Measurements from ENCODE around the gene TMEM117.
"Not testable (repeated sequence)": the region's sequence is repeated elsewhere in the genome, so short reads cannot be mapped to it uniquely, and the experiment has no call there.

Gene TMEM117

DNA sequence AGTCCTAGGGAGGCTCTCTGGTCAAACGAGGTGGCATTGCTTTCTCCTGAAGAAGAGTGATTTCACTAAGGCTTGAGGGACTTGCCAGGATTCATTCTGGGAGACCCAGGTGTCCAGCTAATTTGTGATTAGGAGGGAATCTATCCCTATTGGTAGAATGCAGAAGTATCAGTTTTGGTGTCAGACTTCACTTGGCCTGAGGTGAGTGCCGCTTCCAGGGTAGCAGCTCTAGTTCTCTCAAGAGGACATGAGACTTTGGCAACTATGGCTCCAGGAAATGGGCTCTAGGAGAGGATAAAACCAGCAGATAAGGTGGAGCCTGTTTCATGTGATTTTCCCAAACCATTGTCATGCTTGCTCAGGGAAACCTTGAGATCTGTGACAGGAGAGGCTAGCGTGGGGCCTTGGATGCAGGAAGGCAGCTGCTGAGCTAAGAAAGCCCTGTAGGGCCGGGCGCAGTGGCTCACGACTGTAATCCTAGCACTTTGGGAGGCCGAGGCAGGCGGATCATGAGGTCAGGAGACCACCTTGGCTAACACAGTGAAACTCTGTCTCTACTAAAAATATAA is 11.6 kb upstream of the TMEM117 start:
- Mint-ChIP-seq H3K4me1 (ENCODE audit: low read depth) (no peaks in the 10 kb centered on the region), H3K9me3 (no peaks in the 10 kb centered on the region), H3K27me3 (ENCODE audit: low read depth) (peaks cover 16% of the 10 kb centered on the region), H3K36me3 (ENCODE audit: low read depth) (no peaks in the 10 kb centered on the region), H3K4me3 (no peak overlapping the region), H3K27ac (no peak overlapping the region)

DNA sequence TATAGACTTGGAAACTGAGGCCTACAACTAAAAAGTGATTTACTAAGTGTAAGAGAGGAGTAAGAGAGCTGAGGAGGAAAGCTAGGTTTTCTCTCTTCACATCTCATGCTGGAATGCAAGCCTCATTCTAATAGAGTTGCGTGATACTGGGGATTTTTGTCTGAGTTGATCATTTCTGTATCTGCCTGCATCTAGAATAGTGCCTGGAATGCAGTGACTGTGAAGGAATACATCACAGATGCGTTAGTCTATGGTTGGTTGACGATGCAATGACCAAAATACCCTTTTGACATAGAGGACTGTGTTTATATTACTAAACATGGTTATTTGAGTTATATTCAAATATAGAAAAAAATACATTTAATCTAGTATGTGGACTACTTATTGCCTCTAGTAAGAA is 9.2 kb upstream of the TMEM117 start:
- Mint-ChIP-seq H3K4me3 (no peak overlapping the region), H3K4me1 (ENCODE audit: low read depth) (peaks cover 1% of the 10 kb centered on the region), H3K9me3 (no peaks in the 10 kb centered on the region), H3K36me3 (ENCODE audit: low read depth) (no peaks in the 10 kb centered on the region), H3K27me3 (ENCODE audit: low read depth) (peaks cover 24% of the 10 kb centered on the region), H3K27ac (no peak overlapping the region)

DNA sequence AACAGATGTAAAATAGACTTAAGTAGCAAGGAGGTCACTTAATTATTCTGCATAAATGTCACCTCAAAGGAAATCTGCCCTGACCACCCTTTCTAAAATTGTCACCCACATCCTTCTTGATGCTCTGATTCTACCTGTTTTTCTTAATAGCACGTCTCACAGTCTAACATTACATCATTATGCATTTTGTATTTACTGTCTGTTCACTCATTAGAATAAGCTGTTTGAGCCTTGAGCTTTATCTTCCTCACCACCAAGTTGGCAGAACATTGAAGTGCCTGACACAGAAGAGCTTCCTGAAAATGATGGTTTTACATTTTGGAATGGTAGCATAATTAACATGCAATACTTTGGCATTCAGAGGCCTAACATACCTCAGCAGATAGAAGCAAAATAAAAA is 8.8 kb upstream of the TMEM117 start:
- no peak overlapping the region for H3K27ac Mint-ChIP-seq
- peaks cover 28% of the 10 kb centered on the region for H3K27me3 Mint-ChIP-seq (ENCODE audit: low read depth)
- H3K4me1 Mint-ChIP-seq (ENCODE audit: low read depth), result peaks cover 5% of the 10 kb centered on the region
- H3K4me3 Mint-ChIP-seq, result no peak overlapping the region
- no peaks in the 10 kb centered on the region for H3K9me3 Mint-ChIP-seq
- no peaks in the 10 kb centered on the region for H3K36me3 Mint-ChIP-seq (ENCODE audit: low read depth)

DNA sequence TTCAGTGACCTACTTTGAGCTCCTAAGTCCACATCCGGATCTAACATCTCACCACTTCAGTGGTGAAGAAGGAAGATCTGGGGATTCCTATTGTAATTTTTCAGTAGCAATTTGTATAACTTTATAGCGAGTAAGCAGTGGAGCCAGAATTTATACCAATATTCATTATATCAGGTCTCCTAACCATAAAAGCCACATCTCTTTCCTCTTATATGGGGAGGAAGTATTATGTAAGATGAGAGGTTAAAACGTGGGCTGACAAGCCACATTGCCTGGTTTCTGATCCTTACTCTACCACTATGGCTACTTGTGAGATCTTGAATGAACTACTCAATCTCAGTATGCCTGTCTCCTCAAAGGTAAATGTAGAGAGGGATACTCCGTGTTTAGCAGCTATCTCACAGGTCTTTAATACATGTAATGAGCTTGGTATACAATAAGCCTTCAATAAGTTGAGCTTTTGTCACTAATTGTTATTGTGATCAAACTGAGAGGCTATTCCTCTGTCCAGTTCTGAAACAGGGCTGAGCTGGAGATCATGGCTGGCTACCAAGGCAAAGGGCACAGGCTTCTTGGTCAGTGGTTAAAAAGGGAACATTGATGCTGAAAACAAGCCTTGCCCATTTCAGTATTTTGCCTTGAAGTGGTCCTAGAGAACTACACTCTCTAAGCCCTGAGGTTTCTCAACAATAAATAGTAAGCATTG is 3.3 kb upstream of the TMEM117 start:
- no peak overlapping the region for H3K4me3 Mint-ChIP-seq

DNA sequence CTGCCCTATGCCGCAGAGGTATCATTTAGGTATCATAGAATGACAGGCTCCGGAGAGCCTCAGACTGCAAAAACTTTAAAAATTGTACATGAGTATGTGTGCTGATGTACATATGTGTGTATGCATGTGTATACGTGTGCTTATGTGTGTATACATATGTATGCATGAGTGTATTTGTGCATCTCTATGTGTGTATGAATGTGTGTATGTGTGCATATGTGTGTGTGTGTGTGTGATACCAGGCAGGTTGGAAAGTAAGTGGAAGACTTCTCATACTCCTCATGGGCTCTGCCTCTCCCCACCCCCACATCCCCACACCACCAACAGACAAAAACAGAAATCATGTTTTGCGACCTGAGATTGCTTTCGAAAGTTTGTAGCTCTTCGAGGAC is 621 bp upstream of the TMEM117 start:
- H3K4me1 Mint-ChIP-seq (ENCODE audit: low read depth), result peaks cover 25% of the 10 kb centered on the region

More for the DNA sequence above, 3.3 kb upstream of the TMEM117 start:
- no peak overlapping the region for H3K27ac Mint-ChIP-seq
- H3K27me3 Mint-ChIP-seq (ENCODE audit: low read depth), result peaks cover 50% of the 10 kb centered on the region
- H3K36me3 Mint-ChIP-seq (ENCODE audit: low read depth), result peaks cover 2% of the 10 kb centered on the region
- peaks cover 25% of the 10 kb centered on the region for H3K4me1 Mint-ChIP-seq (ENCODE audit: low read depth)
- no peaks in the 10 kb centered on the region for H3K9me3 Mint-ChIP-seq

DNA sequence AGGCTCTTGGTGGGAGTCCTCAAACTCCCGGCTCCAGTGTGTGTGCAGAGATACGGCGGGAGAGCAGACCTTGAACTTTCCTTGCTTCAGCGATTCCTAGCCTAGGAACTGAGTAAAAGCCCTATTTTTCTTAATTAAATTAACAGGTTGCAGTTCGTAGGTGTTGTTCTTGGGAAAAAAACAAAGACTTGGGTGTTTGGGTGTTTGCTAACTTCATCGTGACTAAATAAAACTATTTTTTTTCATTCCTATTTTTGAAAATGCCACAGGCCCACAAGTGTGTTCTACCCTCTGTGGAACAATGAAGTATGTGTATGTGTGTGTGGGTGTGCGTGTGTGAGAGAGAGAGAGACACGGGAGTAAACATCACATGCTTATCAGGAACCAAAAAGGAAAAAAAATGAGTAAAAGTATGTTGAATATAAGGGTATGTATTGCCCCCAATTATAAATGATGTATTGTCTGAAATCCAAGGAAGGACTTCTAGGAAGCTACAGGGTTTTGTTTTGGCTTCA is 651 bp downstream of the TMEM117 start:
- Mint-ChIP-seq H3K4me3 (peak overlapping the region; percentile 22), H3K27ac (peak overlapping the region; percentile 2), H3K9me3 (no peaks in the 10 kb centered on the region), H3K36me3 (ENCODE audit: low read depth) (peaks cover 2% of the 10 kb centered on the region), H3K4me1 (ENCODE audit: low read depth) (peaks cover 25% of the 10 kb centered on the region), H3K27me3 (ENCODE audit: low read depth) (peaks cover 44% of the 10 kb centered on the region)

More for the DNA sequence above, 621 bp upstream of the TMEM117 start:
- H3K27me3 Mint-ChIP-seq (ENCODE audit: low read depth), result peaks cover 45% of the 10 kb centered on the region
- peaks cover 2% of the 10 kb centered on the region for H3K36me3 Mint-ChIP-seq (ENCODE audit: low read depth)
- no peaks in the 10 kb centered on the region for H3K9me3 Mint-ChIP-seq
- H3K4me3 Mint-ChIP-seq, result peak overlapping the region; percentile 87
- peak overlapping the region; percentile 75 for H3K27ac Mint-ChIP-seq

DNA sequence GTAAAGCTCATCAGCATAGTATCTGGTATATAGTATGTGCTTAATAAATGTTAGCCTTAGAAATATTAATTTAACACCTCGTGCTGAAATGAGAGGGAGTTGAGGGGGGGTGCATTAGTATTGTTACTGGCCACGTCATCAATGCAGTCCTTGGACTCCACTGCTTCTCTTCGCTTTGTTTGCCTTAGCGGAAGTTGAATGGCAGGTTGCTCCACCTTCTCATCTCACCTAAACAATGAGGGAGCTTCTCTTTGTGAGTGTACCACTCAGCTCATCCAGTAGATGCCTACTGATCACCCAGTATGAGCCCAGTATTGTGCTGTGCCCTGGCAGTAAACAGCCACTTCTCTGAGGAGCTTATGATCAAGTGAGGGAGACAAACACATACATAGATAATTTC is 4.5 kb downstream of the TMEM117 start:
- no peak overlapping the region for H3K27ac Mint-ChIP-seq
- peaks cover 25% of the 10 kb centered on the region for H3K27me3 Mint-ChIP-seq (ENCODE audit: low read depth)

DNA sequence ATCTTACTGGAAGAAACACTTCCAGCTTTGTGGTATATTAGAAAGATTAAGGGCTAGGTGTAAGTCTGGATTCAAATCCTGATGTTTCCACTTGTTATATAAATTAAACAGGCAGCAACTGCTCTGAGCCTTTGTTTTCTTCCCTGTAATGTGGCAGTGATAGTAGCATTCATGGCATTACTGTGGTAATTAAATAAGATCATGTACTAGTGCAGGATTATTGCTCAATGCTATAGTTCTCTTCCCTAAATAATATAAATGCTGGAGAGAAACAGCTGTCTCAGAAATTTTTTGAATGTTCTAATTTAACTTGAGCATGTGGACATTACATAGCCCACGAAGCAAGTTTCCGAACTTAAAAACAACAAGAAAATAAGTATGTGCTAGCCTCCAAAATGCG is 5.4 kb downstream of the TMEM117 start:
- Mint-ChIP-seq H3K27me3 (ENCODE audit: low read depth) (peaks cover 24% of the 10 kb centered on the region), H3K27ac (no peak overlapping the region), H3K9me3 (no peaks in the 10 kb centered on the region), H3K36me3 (ENCODE audit: low read depth) (no peaks in the 10 kb centered on the region), H3K4me1 (ENCODE audit: low read depth) (peaks cover 6% of the 10 kb centered on the region), H3K4me3 (no peak overlapping the region)

More for the DNA sequence above, 4.5 kb downstream of the TMEM117 start:
- no peak overlapping the region for H3K4me3 Mint-ChIP-seq
- no peaks in the 10 kb centered on the region for H3K9me3 Mint-ChIP-seq
- H3K4me1 Mint-ChIP-seq (ENCODE audit: low read depth), result peaks cover 7% of the 10 kb centered on the region
- no peaks in the 10 kb centered on the region for H3K36me3 Mint-ChIP-seq (ENCODE audit: low read depth)

DNA sequence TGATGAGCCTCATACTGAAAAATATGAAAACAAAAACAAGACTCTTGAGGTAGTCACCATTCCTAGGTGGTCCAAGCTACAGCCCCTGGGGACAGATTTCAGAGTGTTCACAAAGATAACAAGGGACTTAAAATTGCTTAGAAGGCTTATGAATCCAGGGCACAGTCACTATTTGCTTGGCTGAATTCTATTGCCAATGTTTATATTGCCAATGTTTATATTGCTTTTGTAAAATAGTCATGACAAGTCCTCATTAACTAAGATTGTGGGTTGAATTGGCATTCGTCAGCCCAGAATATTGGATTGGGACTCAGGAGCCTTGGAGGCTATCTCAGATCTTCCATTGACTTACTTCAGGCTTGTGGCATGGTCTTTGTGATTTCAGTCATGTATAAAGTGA is 6.4 kb downstream of the TMEM117 start:
- Mint-ChIP-seq H3K27ac (no peak overlapping the region), H3K4me3 (no peak overlapping the region), H3K27me3 (ENCODE audit: low read depth) (peaks cover 15% of the 10 kb centered on the region), H3K4me1 (ENCODE audit: low read depth) (no peaks in the 10 kb centered on the region), H3K9me3 (no peaks in the 10 kb centered on the region), H3K36me3 (ENCODE audit: low read depth) (no peaks in the 10 kb centered on the region)

DNA sequence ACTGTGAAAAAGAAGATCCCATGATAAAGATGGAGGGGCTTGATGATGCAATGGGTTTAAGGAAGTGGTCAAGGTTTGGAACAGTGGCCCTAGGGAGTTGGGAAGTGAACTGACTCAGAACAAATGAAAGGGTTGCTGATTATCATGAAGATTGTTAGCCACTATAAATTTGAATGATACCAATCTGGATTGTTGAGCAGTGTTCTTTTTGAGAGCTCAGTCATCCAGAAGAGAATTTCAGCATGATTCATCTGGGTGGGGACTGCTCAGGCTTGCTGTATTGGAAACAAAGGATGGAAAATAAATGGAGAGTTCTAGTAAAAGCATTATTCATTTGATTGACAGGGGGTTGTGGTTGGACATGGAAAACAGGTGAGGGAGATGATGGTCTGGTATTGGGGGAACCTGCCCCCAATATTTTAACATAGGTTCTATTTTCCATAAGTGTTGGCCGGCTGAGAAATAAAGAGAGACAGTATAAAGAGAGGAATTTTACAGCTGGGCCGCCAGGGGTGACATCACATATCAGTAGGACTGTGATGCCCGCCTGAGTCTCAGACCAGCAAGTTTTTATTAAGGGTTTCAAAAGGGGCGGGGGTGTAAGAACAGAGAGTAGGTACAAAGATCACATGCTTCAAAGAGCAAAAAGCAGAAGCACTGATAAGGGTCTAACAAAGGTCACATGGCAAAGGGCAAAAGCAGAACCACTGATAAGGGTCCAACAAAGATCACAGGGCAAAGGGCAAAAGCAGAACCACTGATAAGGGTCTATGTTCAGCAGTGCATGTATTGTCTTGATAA is 11.7 kb downstream of the TMEM117 start:
- not testable (repeated sequence) for H3K4me3 Mint-ChIP-seq; H3K27me3 Mint-ChIP-seq (ENCODE audit: low read depth); H3K9me3 Mint-ChIP-seq; H3K4me1 Mint-ChIP-seq (ENCODE audit: low read depth); H3K27ac Mint-ChIP-seq; H3K36me3 Mint-ChIP-seq (ENCODE audit: low read depth)

DNA sequence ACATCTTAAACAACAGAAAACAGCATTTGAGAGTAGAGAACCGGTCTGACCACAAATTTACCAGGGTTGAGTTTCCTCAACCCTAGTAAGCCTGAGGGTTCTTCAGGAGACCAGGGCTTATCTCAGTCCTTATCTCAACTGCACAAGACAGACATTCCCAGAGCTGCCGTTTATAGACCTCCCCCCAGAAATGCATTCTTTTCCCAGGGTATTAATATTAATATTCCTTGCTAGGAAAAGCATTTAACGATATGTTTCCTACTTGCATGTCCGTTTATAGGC is 12.3 kb downstream of the TMEM117 start:
- Mint-ChIP-seq H3K27me3 (ENCODE audit: low read depth) (no peaks in the 10 kb centered on the region), H3K36me3 (ENCODE audit: low read depth) (no peaks in the 10 kb centered on the region), H3K27ac (no peak overlapping the region), H3K9me3 (peaks cover 6% of the 10 kb centered on the region), H3K4me3 (no peak overlapping the region), H3K4me1 (ENCODE audit: low read depth) (no peaks in the 10 kb centered on the region)

DNA sequence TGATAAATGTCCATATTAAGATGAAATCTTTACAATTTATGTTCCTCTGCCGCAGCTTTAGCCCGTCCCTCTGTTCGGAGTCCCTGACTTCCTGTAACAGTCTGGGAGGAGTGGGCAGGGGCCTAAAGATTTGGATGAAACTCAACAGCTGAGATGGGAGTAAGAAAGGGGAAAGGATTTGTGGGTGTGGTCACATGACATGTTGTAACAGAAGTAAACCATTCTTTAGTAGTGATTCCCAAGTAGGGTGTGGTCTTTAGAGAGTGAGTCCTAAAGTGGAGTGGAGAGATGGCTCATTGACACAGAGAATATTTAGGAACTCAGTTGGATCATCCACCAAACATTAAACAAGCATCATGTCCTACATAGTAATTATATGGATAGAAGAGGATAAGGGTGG is 12.9 kb downstream of the TMEM117 start:
- H3K27me3 Mint-ChIP-seq (ENCODE audit: low read depth), result no peaks in the 10 kb centered on the region
- no peak overlapping the region for H3K27ac Mint-ChIP-seq
- no peak overlapping the region for H3K4me3 Mint-ChIP-seq
- peaks cover 6% of the 10 kb centered on the region for H3K9me3 Mint-ChIP-seq
- H3K4me1 Mint-ChIP-seq (ENCODE audit: low read depth), result no peaks in the 10 kb centered on the region
- no peaks in the 10 kb centered on the region for H3K36me3 Mint-ChIP-seq (ENCODE audit: low read depth)

DNA sequence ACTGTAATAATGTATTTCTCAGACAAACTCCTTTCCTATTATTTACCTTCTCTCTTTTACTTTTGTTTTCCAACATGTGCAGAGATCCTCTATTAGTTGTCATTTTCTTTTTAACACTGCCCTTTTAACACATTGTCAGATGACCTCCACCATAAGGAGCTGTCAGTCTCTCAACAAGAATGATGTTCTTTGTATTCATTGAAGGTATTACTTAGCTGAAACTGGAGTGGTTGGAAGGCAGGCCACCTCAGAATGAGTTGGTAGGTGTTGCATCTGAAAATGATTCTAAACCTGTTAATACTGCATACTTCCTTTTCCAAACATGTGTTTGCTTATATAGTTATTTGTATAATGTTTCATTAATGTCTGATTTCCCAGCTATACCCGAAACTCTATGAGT is 16.9 kb downstream of the TMEM117 start:
- Mint-ChIP-seq H3K27me3 (ENCODE audit: low read depth) (no peaks in the 10 kb centered on the region), H3K27ac (no peak overlapping the region), H3K9me3 (peaks cover 2% of the 10 kb centered on the region), H3K4me3 (no peak overlapping the region), H3K36me3 (ENCODE audit: low read depth) (no peaks in the 10 kb centered on the region), H3K4me1 (ENCODE audit: low read depth) (no peaks in the 10 kb centered on the region)

DNA sequence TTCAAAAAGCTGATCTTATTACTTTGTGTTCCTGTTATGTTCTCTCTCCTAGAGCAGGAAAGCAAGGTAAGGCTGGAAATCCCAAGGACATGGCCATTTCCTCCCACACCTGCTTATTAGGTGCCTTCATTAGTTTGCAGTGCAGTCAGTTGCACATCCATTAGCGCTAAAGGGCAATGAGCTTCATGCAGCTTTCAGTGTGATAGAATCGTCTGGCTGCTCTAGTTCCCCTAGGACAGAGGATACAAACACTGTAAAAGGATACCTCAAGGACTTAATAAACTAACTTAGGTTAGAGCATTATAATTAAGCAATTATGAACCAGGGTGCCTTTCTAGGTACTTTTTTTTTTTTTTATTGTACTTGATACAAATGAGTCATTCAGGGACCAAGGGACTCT is 21.1 kb downstream of the TMEM117 start:
- Mint-ChIP-seq H3K36me3 (ENCODE audit: low read depth) (no peaks in the 10 kb centered on the region), H3K27ac (no peak overlapping the region), H3K27me3 (ENCODE audit: low read depth) (peaks cover 4% of the 10 kb centered on the region), H3K4me3 (no peak overlapping the region), H3K9me3 (no peaks in the 10 kb centered on the region), H3K4me1 (ENCODE audit: low read depth) (no peaks in the 10 kb centered on the region)

DNA sequence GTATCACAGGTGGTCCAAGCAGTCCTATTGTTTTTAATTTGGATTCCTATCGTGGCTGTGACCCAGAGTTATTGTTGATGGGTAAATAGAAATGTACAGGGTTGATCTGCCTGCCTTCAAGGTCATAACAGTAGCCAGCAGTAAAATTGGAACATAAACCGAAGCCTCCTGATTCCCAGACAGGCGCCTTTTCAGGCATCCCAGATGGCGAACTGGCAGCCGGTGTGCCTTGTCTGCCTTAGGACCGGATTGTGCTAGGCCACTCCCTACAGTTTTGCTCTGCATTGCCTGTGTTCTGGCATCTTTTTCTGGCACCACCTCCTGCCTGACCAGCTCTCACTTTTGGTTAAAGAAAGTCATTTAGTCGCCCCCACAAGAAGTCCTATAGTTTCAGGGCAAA is 22.2 kb downstream of the TMEM117 start:
- Mint-ChIP-seq H3K4me1 (ENCODE audit: low read depth) (no peaks in the 10 kb centered on the region), H3K27me3 (ENCODE audit: low read depth) (peaks cover 4% of the 10 kb centered on the region), H3K36me3 (ENCODE audit: low read depth) (no peaks in the 10 kb centered on the region), H3K4me3 (no peak overlapping the region), H3K9me3 (no peaks in the 10 kb centered on the region), H3K27ac (no peak overlapping the region)
